CD4-positive, alpha-beta memory T cell (primary cell): ENCODE results near the gene RNF38. TPM values are rescaled to one million over a fixed set of nuclear protein-coding genes. Genes with fewer than 3 reads are reported as not detected.
A peak's percentile ranks its signal among the peaks of the same experiment; 100 is the strongest.
"Not testable (repeated sequence)": the region's sequence is repeated elsewhere in the genome, so short reads cannot be mapped to it uniquely, and the experiment has no call there.

ENCODE experiments used
- CTCF ChIA-PET: fragments of 350-600 bp; sonication (Branson Sonifier 250); formaldehyde crosslinking; loops from one replicate; lab custom pipeline; 2021; ENCODE audit warnings: inconsistent platforms; ENCODE audit not compliant: partially characterized antibody; lab: Charles Lee
- POLR2A ChIA-PET: fragments of 350-600 bp; sonication (Branson Sonifier 250); formaldehyde crosslinking; loops from one replicate; lab custom pipeline; 2021; ENCODE audit not compliant: partially characterized antibody; lab: Charles Lee
- DNase-seq, 5 donors: peaks; one replicate each; pipeline versions ENCODE4 v3.0.0 to v3.0.0-alpha.2; 2020 to 2022; ENCODE audit warnings: mixed read lengths in 1 of 5
- H3K27ac ChIP-seq: one replicate; pipeline ENCODE4 v1.7.0; 2013; ENCODE audit warnings: low read depth, low read length
- H3K27me3 ChIP-seq: 2 replicates; pipeline ENCODE4 v1.7.0; 2013; ENCODE audit warnings: mild to moderate bottlenecking, low read length, moderate library complexity; ENCODE audit not compliant: insufficient read depth
- H3K36me3 ChIP-seq: 2 replicates; pipeline ENCODE4 v1.7.0; 2013; ENCODE audit warnings: mild to moderate bottlenecking, low read length, moderate library complexity; ENCODE audit not compliant: insufficient read depth
- H3K4me1 ChIP-seq: 2 replicates; pipeline ENCODE4 v1.7.0; 2013; ENCODE audit warnings: mild to moderate bottlenecking, low read length, moderate library complexity; ENCODE audit not compliant: insufficient read depth
- H3K4me3 ChIP-seq, 2 donors: one replicate each; pipeline ENCODE4 v1.7.0; 2013; ENCODE audit warnings: low read length in 2 of 2, mild to moderate bottlenecking in 1 of 2
- H3K9me3 ChIP-seq, 2 donors: one replicate each; pipeline ENCODE4 v1.7.0; 2013; ENCODE audit warnings: low read length in 2 of 2, control low read depth in 1 of 2; ENCODE audit not compliant: control insufficient read depth in 1 of 2
- H3K27ac Mint-ChIP-seq, 7 donors: one replicate each; pipeline ENCODE4 v1.8.0; 2020 to 2021; ENCODE audit warnings: mixed read lengths in 7 of 7, mild to moderate bottlenecking in 6 of 7, inconsistent platforms in 3 of 7, moderate library complexity in 3 of 7
- H3K27me3 Mint-ChIP-seq, 2 donors: one replicate each; pipeline ENCODE4 v1.8.0; 2020 to 2021; ENCODE audit warnings: mixed read lengths in 2 of 2
- H3K36me3 Mint-ChIP-seq, 2 donors: one replicate each; pipeline ENCODE4 v1.8.0; 2020 to 2021; ENCODE audit warnings: mixed read lengths in 2 of 2, inconsistent platforms in 1 of 2, mild to moderate bottlenecking in 1 of 2
- H3K4me1 Mint-ChIP-seq, 4 donors: one replicate each; pipeline ENCODE4 v1.8.0; 2020 to 2021; ENCODE audit warnings: mixed read lengths in 4 of 4, mild to moderate bottlenecking in 1 of 4
- H3K4me3 Mint-ChIP-seq, 8 donors: one replicate each; pipeline ENCODE4 v1.8.0; 2020 to 2021; ENCODE audit warnings: mixed read lengths in 8 of 8, mild to moderate bottlenecking in 7 of 8, moderate library complexity in 6 of 8, inconsistent platforms in 3 of 8
- H3K9me3 Mint-ChIP-seq, 8 donors: one replicate each; pipeline ENCODE4 v1.8.0; 2020 to 2021; ENCODE audit warnings: mixed read lengths in 8 of 8, mild to moderate bottlenecking in 5 of 8, inconsistent platforms in 3 of 8, moderate library complexity in 1 of 8
- intact Hi-C: fragments of 100-400 bp; cut with micrococcal nuclease; formaldehyde crosslinking; loops from one replicate; pipeline ENCODE4 v1.15.1; 2023
- polyA plus RNA-seq, 2 donors: library from polyadenylated mRNA; unstranded; fragments of 300-500 nt; fragmentation: Illumina TruSeq; gene quantifications; one replicate each; pipeline ENCODE4 v1.2.3, GENCODE V29; 2021
- total RNA-seq, 2 experiments: library from RNA; stranded (reverse); gene quantifications; one replicate each; pipeline ENCODE4 v1.2.3, GENCODE V29; 2021

Gene RNF38
- total and polyA plus RNA-seq, 4 experiments from 2014 or later = 16.5 to 78.3 (median 55.4) TPM

- Mint-ChIP-seq H3K4me1 (no peaks in the 10 kb centered on the region), H3K4me3 (no peak overlapping the region), H3K27me3 (no peaks in the 10 kb centered on the region), H3K9me3 (no peaks in the 10 kb centered on the region), H3K27ac (no peak overlapping the region), H3K36me3 (peaks cover 0 to 4% of the 10 kb centered on the region in 2 donors)
- Histone ChIP-seq H3K27ac (no peak overlapping the region), H3K4me3 (no peak overlapping the region), H3K36me3 (no peaks in the 10 kb centered on the region), H3K4me1 (no peaks in the 10 kb centered on the region), H3K27me3 (no peaks in the 10 kb centered on the region), H3K9me3 (no peaks in the 10 kb centered on the region)
- no peak for DNase-seq
- intact Hi-C loops = no loop called here
- POLR2A ChIA-PET = no interaction called here
- CTCF ChIA-PET = no interaction called here
These were observed 101.5 kb downstream of the RNF38 start for GRCh38 chr9:36298566-36298965.

- intact Hi-C loops = no loop called here
- H3K9me3 ChIP-seq = no peaks in the 10 kb centered on the region
- H3K36me3 Mint-ChIP-seq = peaks cover 0 to 6% of the 10 kb centered on the region in 2 donors
- ChIA-PET CTCF (no interaction called here), POLR2A (no interaction called here)
- H3K4me3 ChIP-seq = no peak overlapping the region
- no peaks in the 10 kb centered on the region for H3K27me3 ChIP-seq
- H3K4me3 Mint-ChIP-seq = no peak overlapping the region
- H3K27ac ChIP-seq = no peak overlapping the region
- no peaks in the 10 kb centered on the region for H3K9me3 Mint-ChIP-seq
- no peaks in the 10 kb centered on the region for H3K4me1 Mint-ChIP-seq
- H3K27ac Mint-ChIP-seq = no peak overlapping the region
- DNase-seq = no peak
- H3K27me3 Mint-ChIP-seq = no peaks in the 10 kb centered on the region
- H3K4me1 ChIP-seq = no peaks in the 10 kb centered on the region
- no peaks in the 10 kb centered on the region for H3K36me3 ChIP-seq
These were observed 102.3 kb downstream of the RNF38 start for GRCh38 chr9:36297798-36298197.

GRCh38 chr9:36294996-36295395 lies 105.1 kb downstream of the RNF38 start:
- CTCF ChIA-PET, H3K27ac Mint-ChIP-seq, POLR2A ChIA-PET, H3K9me3 ChIP-seq, DNase-seq, H3K4me1 Mint-ChIP-seq, H3K9me3 Mint-ChIP-seq, H3K4me3 ChIP-seq, intact Hi-C loops, H3K27ac ChIP-seq, H3K4me1 ChIP-seq, H3K27me3 Mint-ChIP-seq, H3K4me3 Mint-ChIP-seq, H3K36me3 ChIP-seq, H3K27me3 ChIP-seq: not testable (repeated sequence)
- peaks cover 0 to 10% of the 10 kb centered on the region in 2 donors for H3K36me3 Mint-ChIP-seq

GRCh38 chr9:36293918-36294317 lies 106.2 kb downstream of the RNF38 start:
- no peak overlapping the region for H3K4me3 ChIP-seq
- DNase-seq = no peak
- Mint-ChIP-seq H3K36me3 (peaks cover 0 to 10% of the 10 kb centered on the region in 2 donors), H3K27me3 (no peaks in the 10 kb centered on the region), H3K9me3 (no peaks in the 10 kb centered on the region), H3K4me3 (no peak overlapping the region), H3K4me1 (no peaks in the 10 kb centered on the region), H3K27ac (no peak overlapping the region)
- intact Hi-C loops = no loop called here
- H3K9me3 ChIP-seq = no peaks in the 10 kb centered on the region
- H3K27ac ChIP-seq = no peak overlapping the region
- ChIA-PET POLR2A (no interaction called here), CTCF (interaction anchor here (0.6 to 1.5 kb wide), 2 partner anchors 9 to 46 kb away, joined by 3 read pairs; no protein-coding TSS in a partner anchor)
- H3K36me3 ChIP-seq = no peaks in the 10 kb centered on the region
- H3K4me1 ChIP-seq = no peaks in the 10 kb centered on the region
- no peaks in the 10 kb centered on the region for H3K27me3 ChIP-seq

- Histone ChIP-seq H3K4me3 (no peak overlapping the region), H3K4me1 (no peaks in the 10 kb centered on the region), H3K27me3 (no peaks in the 10 kb centered on the region), H3K36me3 (no peaks in the 10 kb centered on the region), H3K9me3 (no peaks in the 10 kb centered on the region), H3K27ac (no peak overlapping the region)
- Mint-ChIP-seq H3K9me3 (no peaks in the 10 kb centered on the region), H3K27me3 (no peaks in the 10 kb centered on the region), H3K36me3 (peaks cover 2 to 10% of the 10 kb centered on the region in 2 donors), H3K27ac (no peak overlapping the region), H3K4me3 (no peak overlapping the region), H3K4me1 (no peaks in the 10 kb centered on the region)
- no peak for DNase-seq
- ChIA-PET POLR2A (no interaction called here), CTCF (interaction anchor here (0.6 to 1.5 kb wide), 2 partner anchors 46 to 256 kb away, joined by 3 to 4 read pairs; no protein-coding TSS in a partner anchor)
- intact Hi-C loops = no loop called here
These were observed 106.9 kb downstream of the RNF38 start for GRCh38 chr9:36293171-36293570.

GRCh38 chr9:36292641-36293040 lies 107.4 kb downstream of the RNF38 start:
- intact Hi-C loops = no loop called here

GRCh38 chr9:36290996-36291395 lies 109.1 kb downstream of the RNF38 start:
- no peaks in the 10 kb centered on the region for H3K27me3 ChIP-seq
- intact Hi-C loops = no loop called here
- no peaks in the 10 kb centered on the region for H3K4me1 ChIP-seq
- Mint-ChIP-seq H3K9me3 (no peaks in the 10 kb centered on the region), H3K27ac (peak overlapping the region in 1 of 7 donors; percentile 54), H3K27me3 (no peaks in the 10 kb centered on the region), H3K4me3 (no peak overlapping the region), H3K36me3 (peaks cover 2 to 10% of the 10 kb centered on the region in 2 donors), H3K4me1 (no peaks in the 10 kb centered on the region)
- POLR2A ChIA-PET = no interaction called here
- H3K27ac ChIP-seq = no peak overlapping the region
- CTCF ChIA-PET = no interaction called here
- DNase-seq = no peak
- H3K9me3 ChIP-seq = no peaks in the 10 kb centered on the region
- no peak overlapping the region for H3K4me3 ChIP-seq
- no peaks in the 10 kb centered on the region for H3K36me3 ChIP-seq

More at GRCh38 chr9:36292641-36293040, 107.4 kb downstream of the RNF38 start:
- no peak overlapping the region for H3K27ac ChIP-seq
- ChIA-PET POLR2A (no interaction called here), CTCF (interaction anchor here (0.6 kb wide), 1 partner anchor 256 kb away, joined by 4 read pairs; no protein-coding TSS in a partner anchor)
- no peak overlapping the region for H3K4me3 ChIP-seq
- no peaks in the 10 kb centered on the region for H3K4me1 Mint-ChIP-seq
- H3K27ac Mint-ChIP-seq = no peak overlapping the region
- no peaks in the 10 kb centered on the region for H3K9me3 ChIP-seq
- H3K36me3 Mint-ChIP-seq = peaks cover 2 to 10% of the 10 kb centered on the region in 2 donors
- H3K9me3 Mint-ChIP-seq = no peaks in the 10 kb centered on the region
- DNase-seq = no peak
- H3K27me3 Mint-ChIP-seq = no peaks in the 10 kb centered on the region
- no peaks in the 10 kb centered on the region for H3K27me3 ChIP-seq
- no peaks in the 10 kb centered on the region for H3K4me1 ChIP-seq
- H3K36me3 ChIP-seq = no peaks in the 10 kb centered on the region
- no peak overlapping the region for H3K4me3 Mint-ChIP-seq
